HepG2 (cell line): ENCODE measurements around the gene ARPC3. TPM values are rescaled to one million over a fixed set of nuclear protein-coding genes. Genes with fewer than 3 reads are reported as not detected.

ENCODE experiments used
- AKAP8 ChIP-seq: sonication (generic); formaldehyde crosslinking; IDR thresholded peaks from 2 replicates; pipeline ENCODE4 v1.5.1; 2020; ENCODE audit warnings: mild to moderate bottlenecking, missing genetic modification reagents
- E2F5 ChIP-seq: sonication (generic); formaldehyde crosslinking; conservative IDR thresholded peaks from 2 replicates; pipeline ENCODE4 v1.4.0; 2020; ENCODE audit warnings: missing genetic modification reagents
- ESRRA ChIP-seq: sonication (generic); formaldehyde crosslinking; IDR thresholded peaks from 2 replicates; pipeline ENCODE4 v1.5.1; 2020; ENCODE audit warnings: mild to moderate bottlenecking, low read depth, missing genetic modification reagents
- FOXM1 ChIP-seq: sonication (generic); formaldehyde crosslinking; IDR thresholded peaks from 2 replicates; pipeline ENCODE4 v1.5.0; 2020; ENCODE audit warnings: missing genetic modification reagents
- GLI4 ChIP-seq: sonication (generic); formaldehyde crosslinking; IDR thresholded peaks from 2 replicates; pipeline ENCODE4 v1.5.1; 2020; ENCODE audit warnings: missing genetic modification reagents, mild to moderate bottlenecking, moderate library complexity, borderline replicate concordance
- HOXA9 ChIP-seq: sonication (generic); formaldehyde crosslinking; IDR thresholded peaks from 2 replicates; pipeline ENCODE4 v1.8.1; 2022; ENCODE audit warnings: missing genetic modification reagents, mild to moderate bottlenecking, moderate library complexity, borderline replicate concordance
- NFRKB ChIP-seq: fragments of 450-650 bp; IDR thresholded peaks from 2 replicates; pipeline ENCODE4 v1.6.1; 2017
- PITX1 ChIP-seq: sonication (generic); formaldehyde crosslinking; IDR thresholded peaks from 2 replicates; pipeline ENCODE4 v1.5.1; 2020; ENCODE audit warnings: mild to moderate bottlenecking, missing genetic modification reagents
- REL ChIP-seq: sonication (generic); formaldehyde crosslinking; conservative IDR thresholded peaks from 2 replicates; pipeline ENCODE4 v1.8.0; 2022; ENCODE audit warnings: mild to moderate bottlenecking, missing genetic modification reagents, moderate library complexity
- ZBTB42 ChIP-seq: sonication (generic); formaldehyde crosslinking; IDR thresholded peaks from 2 replicates; pipeline ENCODE4 v1.5.0; 2020; ENCODE audit warnings: mild to moderate bottlenecking, missing genetic modification reagents
- ZHX1 ChIP-seq: sonication (generic); formaldehyde crosslinking; IDR thresholded peaks from 2 replicates; pipeline ENCODE4 v1.8.1; 2022; ENCODE audit warnings: low read depth, mild to moderate bottlenecking, missing genetic modification reagents
- ZSCAN22 ChIP-seq: sonication (generic); formaldehyde crosslinking; IDR thresholded peaks from 2 replicates; pipeline ENCODE4 v1.4.0; 2020; ENCODE audit warnings: mild to moderate bottlenecking, missing genetic modification reagents
- ZSCAN30 ChIP-seq: sonication (generic); formaldehyde crosslinking; IDR thresholded peaks from 2 replicates; pipeline ENCODE4 v1.5.0; 2020; ENCODE audit warnings: mild to moderate bottlenecking, missing genetic modification reagents
- polyA plus RNA-seq, 8 experiments: library from polyadenylated mRNA; depleted of rRNA in 3 of 8; stranded (reverse) in 7 of 8; unstranded in 1 of 8; fragments of >200 nt; fragmentation: Illumina TruSeq in 4 of 8; extraction: Trizol in 4 of 8; gene quantifications; 2 replicates each; pipeline versions ENCODE4 v1.2.1 to v1.2.3, GENCODE V29; 2011 to 2016; ENCODE audit warnings: low read depth in 4 of 8, missing spikeins in 1 of 8, mixed read lengths in 1 of 8; ENCODE audit not compliant: insufficient read depth in 1 of 8
- total RNA-seq, 5 experiments: library from RNA; depleted of rRNA; stranded (reverse); fragments of >200 nt; fragmentation: Illumina TruSeq; extraction: Trizol; gene quantifications; 2 replicates each; pipeline ENCODE4 v1.2.3, GENCODE V29; 2016; ENCODE audit warnings: low read depth in 1 of 5
- TF ChIP-seq, protein P1 (sequence below): sonication (generic); formaldehyde crosslinking; IDR thresholded peaks from 2 replicates; pipeline ENCODE4 v1.9.0; 2021; ENCODE audit warnings: missing genetic modification reagents, borderline replicate concordance
- TF ChIP-seq, protein P2 (sequence below): sonication (generic); formaldehyde crosslinking; IDR thresholded peaks from 2 replicates; pipeline ENCODE4 v1.4.0; 2020; ENCODE audit warnings: mild to moderate bottlenecking, missing genetic modification reagents
- TF ChIP-seq, protein P3 (sequence below): sonication (generic); formaldehyde crosslinking; IDR thresholded peaks from 2 replicates; pipeline ENCODE4 v1.8.0; 2023; ENCODE audit warnings: mild to moderate bottlenecking, missing genetic modification reagents
- TF ChIP-seq, protein P4 (sequence below): IDR thresholded peaks from 2 replicates; pipeline ENCODE4 v1.6.1; 2012; ENCODE audit warnings: low read depth, low read length, improper control_type of control experiment

The ARPC3 gene
- total and polyA plus RNA-seq, 2 of the 13 experiments (the other 11 are each of a cell fraction or from before 2014, with no cell fraction given), result 32.7 to 234 TPM

- TF ChIP-seq, protein P1, sequence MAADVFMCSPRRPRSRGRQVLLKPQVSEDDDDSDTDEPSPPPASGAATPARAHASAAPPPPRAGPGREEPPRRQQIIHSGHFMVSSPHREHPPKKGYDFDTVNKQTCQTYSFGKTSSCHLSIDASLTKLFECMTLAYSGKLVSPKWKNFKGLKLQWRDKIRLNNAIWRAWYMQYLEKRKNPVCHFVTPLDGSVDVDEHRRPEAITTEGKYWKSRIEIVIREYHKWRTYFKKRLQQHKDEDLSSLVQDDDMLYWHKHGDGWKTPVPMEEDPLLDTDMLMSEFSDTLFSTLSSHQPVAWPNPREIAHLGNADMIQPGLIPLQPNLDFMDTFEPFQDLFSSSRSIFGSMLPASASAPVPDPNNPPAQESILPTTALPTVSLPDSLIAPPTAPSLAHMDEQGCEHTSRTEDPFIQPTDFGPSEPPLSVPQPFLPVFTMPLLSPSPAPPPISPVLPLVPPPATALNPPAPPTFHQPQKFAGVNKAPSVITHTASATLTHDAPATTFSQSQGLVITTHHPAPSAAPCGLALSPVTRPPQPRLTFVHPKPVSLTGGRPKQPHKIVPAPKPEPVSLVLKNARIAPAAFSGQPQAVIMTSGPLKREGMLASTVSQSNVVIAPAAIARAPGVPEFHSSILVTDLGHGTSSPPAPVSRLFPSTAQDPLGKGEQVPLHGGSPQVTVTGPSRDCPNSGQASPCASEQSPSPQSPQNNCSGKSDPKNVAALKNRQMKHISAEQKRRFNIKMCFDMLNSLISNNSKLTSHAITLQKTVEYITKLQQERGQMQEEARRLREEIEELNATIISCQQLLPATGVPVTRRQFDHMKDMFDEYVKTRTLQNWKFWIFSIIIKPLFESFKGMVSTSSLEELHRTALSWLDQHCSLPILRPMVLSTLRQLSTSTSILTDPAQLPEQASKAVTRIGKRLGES (CRISPR knock-in tag), result no peak
- TF ChIP-seq ZHX1 (CRISPR knock-in tag), result no peak
- TF ChIP-seq NFRKB, result no peak
- no peak for TF ChIP-seq HOXA9 (CRISPR knock-in tag)
- TF ChIP-seq FOXM1, result no peak
- TF ChIP-seq REL (CRISPR knock-in tag), result no peak
- TF ChIP-seq, protein P2, sequence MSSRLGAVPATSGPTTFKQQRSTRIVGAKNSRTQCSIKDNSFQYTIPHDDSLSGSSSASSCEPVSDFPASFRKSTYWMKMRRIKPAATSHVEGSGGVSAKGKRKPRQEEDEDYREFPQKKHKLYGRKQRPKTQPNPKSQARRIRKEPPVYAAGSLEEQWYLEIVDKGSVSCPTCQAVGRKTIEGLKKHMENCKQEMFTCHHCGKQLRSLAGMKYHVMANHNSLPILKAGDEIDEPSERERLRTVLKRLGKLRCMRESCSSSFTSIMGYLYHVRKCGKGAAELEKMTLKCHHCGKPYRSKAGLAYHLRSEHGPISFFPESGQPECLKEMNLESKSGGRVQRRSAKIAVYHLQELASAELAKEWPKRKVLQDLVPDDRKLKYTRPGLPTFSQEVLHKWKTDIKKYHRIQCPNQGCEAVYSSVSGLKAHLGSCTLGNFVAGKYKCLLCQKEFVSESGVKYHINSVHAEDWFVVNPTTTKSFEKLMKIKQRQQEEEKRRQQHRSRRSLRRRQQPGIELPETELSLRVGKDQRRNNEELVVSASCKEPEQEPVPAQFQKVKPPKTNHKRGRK (CRISPR knock-in tag), result no peak
- TF ChIP-seq PITX1 (CRISPR knock-in tag), result 0 out of 2 replicates have a peak, but pooled peaks have one; percentile 67
- TF ChIP-seq ZBTB42 (CRISPR knock-in tag), result no peak
- TF ChIP-seq ESRRA (CRISPR knock-in tag), result no peak; the same call in none of the 2 replicates
- no peak for TF ChIP-seq E2F5 (CRISPR knock-in tag)
- TF ChIP-seq GLI4, result peak; percentile 52; the same call in 1 of the 2 replicates
- no peak for TF ChIP-seq ZSCAN30
- TF ChIP-seq AKAP8, result peak; percentile 50; the same call in 1 of the 2 replicates
- no peak for TF ChIP-seq ZSCAN22 (CRISPR knock-in tag)
- TF ChIP-seq, protein P3, sequence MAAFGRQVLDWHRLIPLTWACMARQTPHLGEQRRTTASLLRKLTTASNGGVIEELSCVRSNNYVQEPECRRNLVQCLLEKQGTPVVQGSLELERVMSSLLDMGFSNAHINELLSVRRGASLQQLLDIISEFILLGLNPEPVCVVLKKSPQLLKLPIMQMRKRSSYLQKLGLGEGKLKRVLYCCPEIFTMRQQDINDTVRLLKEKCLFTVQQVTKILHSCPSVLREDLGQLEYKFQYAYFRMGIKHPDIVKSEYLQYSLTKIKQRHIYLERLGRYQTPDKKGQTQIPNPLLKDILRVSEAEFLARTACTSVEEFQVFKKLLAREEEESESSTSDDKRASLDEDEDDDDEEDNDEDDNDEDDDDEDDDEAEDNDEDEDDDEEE, result no peak; the same call in 1 of the 2 replicates
- TF ChIP-seq, protein P4, sequence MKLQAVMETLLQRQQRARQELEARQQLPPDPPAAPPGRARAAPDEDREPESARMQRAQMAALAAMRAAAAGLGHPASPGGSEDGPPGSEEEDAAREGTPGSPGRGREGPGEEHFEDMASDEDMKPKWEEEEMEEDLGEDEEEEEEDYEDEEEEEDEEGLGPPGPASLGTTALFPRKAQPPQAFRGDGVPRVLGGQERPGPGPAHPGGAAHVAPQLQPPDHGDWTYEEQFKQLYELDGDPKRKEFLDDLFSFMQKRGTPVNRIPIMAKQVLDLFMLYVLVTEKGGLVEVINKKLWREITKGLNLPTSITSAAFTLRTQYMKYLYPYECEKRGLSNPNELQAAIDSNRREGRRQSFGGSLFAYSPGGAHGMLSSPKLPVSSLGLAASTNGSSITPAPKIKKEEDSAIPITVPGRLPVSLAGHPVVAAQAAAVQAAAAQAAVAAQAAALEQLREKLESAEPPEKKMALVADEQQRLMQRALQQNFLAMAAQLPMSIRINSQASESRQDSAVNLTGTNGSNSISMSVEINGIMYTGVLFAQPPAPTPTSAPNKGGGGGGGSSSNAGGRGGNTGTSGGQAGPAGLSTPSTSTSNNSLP, result no peak
These were observed at the start of gene ARPC3 (continued) for GRCh38 chr12:110449799-110450497.
